GM06990 (cell line): ENCODE results near the gene TPMT.

ENCODE experiments used
- DNase-seq: peaks from one replicate; pipeline ENCODE4 v3.0.0-alpha.2; 2011; ENCODE audit not compliant: insufficient read length; ENCODE audit errors: extremely low read depth
- H3K27me3 ChIP-seq: replicated peaks from 2 replicates; pipeline ENCODE4 v1.6.0; 2011; ENCODE audit warnings: low read length; ENCODE audit not compliant: control insufficient read depth, insufficient read depth
- H3K36me3 ChIP-seq: 2 replicates; pipeline ENCODE4 v1.5.1; 2011; ENCODE audit warnings: low read length; ENCODE audit not compliant: control insufficient read depth, insufficient read depth
- H3K4me3 ChIP-seq: replicated peaks from 2 replicates; pipeline ENCODE4 v1.5.1; 2011; ENCODE audit warnings: low read depth, mild to moderate bottlenecking, control low read depth, low read length
- TF ChIP-seq, protein P1 (sequence below): IDR thresholded peaks from 2 replicates; pipeline ENCODE4 v1.5.1; 2011; ENCODE audit warnings: low read length, control low read depth, mild to moderate bottlenecking, inconsistent platforms; ENCODE audit not compliant: insufficient read depth, poor library complexity, severe bottlenecking

TPMT gene

GRCh38 chr6:18088419-18089296 is 66.2 kb downstream of the TPMT start:
- no peak for DNase-seq
- H3K27me3 ChIP-seq = no peaks in the 10 kb centered on the region; the same call in 1 of the 2 replicates
- no peak overlapping the region for H3K4me3 ChIP-seq
- no peaks in the 10 kb centered on the region for H3K36me3 ChIP-seq
- TF ChIP-seq, protein P1, sequence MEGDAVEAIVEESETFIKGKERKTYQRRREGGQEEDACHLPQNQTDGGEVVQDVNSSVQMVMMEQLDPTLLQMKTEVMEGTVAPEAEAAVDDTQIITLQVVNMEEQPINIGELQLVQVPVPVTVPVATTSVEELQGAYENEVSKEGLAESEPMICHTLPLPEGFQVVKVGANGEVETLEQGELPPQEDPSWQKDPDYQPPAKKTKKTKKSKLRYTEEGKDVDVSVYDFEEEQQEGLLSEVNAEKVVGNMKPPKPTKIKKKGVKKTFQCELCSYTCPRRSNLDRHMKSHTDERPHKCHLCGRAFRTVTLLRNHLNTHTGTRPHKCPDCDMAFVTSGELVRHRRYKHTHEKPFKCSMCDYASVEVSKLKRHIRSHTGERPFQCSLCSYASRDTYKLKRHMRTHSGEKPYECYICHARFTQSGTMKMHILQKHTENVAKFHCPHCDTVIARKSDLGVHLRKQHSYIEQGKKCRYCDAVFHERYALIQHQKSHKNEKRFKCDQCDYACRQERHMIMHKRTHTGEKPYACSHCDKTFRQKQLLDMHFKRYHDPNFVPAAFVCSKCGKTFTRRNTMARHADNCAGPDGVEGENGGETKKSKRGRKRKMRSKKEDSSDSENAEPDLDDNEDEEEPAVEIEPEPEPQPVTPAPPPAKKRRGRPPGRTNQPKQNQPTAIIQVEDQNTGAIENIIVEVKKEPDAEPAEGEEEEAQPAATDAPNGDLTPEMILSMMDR = no peak

- TF ChIP-seq, protein P1 = no peak
- H3K4me3 ChIP-seq = no peak overlapping the region
- DNase-seq = no peak
- no peaks in the 10 kb centered on the region for H3K27me3 ChIP-seq
- no peaks in the 10 kb centered on the region for H3K36me3 ChIP-seq
Measured at GRCh38 chr6:18087396-18088165, 67.3 kb downstream of the TPMT start.

- Histone ChIP-seq H3K4me3 (no peak overlapping the region), H3K36me3 (no peaks in the 10 kb centered on the region), H3K27me3 (no peaks in the 10 kb centered on the region; the same call in 1 of the 2 replicates)
- DNase-seq = no peak
- TF ChIP-seq, protein P1 = no peak
Measured at GRCh38 chr6:18081025-18081668, 73.7 kb downstream of the TPMT start.

DNA sequence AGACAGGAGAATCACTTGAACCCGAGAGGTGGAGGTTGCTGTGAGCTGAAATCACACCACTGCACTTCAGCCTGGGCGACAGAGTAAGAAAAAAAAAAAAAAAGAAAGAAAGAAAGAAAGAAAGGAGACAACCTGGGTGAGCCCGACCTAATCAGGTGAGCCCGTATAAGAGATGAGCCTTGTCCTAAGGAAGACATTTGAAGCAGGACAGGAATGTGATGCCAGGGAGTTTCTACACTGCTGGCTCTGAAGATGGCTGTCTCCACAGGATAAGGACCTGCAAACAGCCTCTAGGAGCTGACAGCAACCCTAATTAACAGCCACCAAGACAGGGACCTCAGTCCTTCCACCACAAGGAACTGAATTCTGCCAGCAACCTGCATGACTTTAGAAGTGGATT is 74.3 kb downstream of the TPMT start:
- H3K4me3 ChIP-seq = no peak overlapping the region
- TF ChIP-seq, protein P1 = no peak
- no peaks in the 10 kb centered on the region for H3K36me3 ChIP-seq
- no peak for DNase-seq
- H3K27me3 ChIP-seq = no peaks in the 10 kb centered on the region; the same call in 1 of the 2 replicates

DNA sequence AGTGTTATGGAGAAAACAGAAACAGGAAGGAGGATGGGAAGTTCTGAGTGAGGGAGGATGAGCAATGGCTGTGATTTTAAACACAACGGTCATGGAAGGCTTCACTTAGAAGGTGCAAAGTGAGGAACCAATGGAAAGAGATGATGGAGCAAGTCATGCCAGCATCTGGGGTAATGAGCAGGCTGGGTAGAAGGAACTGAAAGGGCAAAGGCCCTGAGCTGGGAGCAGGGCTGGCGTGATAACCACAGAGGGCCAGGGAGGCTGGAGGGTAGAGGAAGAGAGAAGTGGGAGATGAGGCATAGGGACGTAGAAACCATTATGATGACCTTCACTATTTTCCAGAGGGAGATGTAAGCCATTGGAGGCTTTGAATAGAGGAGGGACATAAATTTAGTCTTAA is 76.0 kb downstream of the TPMT start:
- Histone ChIP-seq H3K27me3 (no peaks in the 10 kb centered on the region; the same call in 1 of the 2 replicates), H3K36me3 (no peaks in the 10 kb centered on the region), H3K4me3 (no peak overlapping the region)
- DNase-seq = no peak
- TF ChIP-seq, protein P1 = no peak
